ENCODE measurements around the gene KCNF1.

Gene KCNF1

DNA sequence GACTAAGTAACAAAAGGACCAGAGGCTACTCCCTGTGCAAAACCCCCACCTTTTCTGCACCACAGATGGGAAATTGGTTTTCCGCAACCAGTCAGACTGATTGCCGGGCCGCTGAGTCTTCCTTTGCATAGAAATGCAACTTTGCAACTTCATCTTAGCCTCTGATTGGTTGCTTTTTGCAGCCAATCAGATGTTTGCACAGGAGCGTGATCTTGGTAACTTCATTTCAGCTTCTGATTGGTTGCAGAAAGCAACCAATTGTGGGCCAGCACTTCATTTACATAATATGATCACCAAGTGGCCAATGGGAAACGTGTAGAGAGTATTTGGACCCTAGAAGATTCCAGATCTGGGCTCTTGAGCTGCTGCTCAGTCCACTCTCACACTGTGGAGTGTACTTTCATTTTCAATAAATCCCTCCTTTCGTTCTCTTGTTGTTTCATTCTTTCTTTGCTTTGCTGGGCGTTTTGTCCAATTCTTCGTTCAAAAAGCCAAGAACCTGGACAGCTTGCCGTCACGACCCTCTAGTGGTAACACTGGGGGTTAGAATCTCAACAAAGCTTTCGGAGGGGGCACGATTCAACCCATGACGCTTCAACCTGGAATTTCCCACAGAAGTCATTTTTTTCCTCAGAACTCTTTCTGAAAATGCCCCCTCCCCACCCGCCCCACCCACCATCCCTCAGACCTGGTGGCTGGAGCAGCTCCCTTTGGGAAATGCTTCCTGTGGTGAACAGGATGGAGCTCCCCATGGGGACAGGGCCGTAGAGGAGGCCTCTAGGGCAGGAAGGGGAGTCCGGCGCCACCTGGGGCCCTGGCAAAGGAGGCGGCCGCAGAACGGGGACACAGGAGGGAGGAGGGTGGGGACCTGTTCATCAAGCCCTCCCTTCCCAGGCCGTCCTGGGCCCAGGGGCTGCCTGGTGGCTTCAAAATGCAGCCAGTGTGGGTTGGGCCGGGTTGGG is 31.8 kb upstream of the KCNF1 start:
- no peak for DNase-seq (ENCODE audit: low read depth, low spot score)

- DNase-seq (ENCODE audit: low read depth, low spot score): no peak
Observed at GRCh38 chr2:10880586-10881321, 31.0 kb upstream of the KCNF1 start.

GRCh38 chr2:10882568-10882967 is 29.2 kb upstream of the KCNF1 start:
- DNase-seq (ENCODE audit: low read depth, low spot score): no peak

DNA sequence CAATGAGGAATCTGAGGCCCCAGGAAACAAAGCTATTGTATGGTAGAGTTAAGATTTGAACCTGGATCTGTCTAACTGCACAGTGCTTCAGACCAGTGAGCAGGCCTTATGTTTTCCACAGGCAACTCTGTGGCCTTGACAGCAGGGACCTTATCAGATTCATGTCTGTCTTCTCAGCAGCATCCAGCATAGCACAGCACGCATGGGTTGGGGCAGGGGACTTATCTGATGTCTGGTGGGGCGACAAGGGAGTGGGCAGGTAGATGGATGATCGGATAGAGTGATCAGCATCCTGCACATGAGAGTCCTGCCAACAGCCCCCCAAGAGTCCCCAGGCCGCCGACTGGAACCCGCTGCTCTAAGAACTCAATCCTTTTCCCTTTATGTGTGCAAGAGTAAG is 28.7 kb upstream of the KCNF1 start:
- no peak for DNase-seq (ENCODE audit: low read depth, low spot score)

DNA sequence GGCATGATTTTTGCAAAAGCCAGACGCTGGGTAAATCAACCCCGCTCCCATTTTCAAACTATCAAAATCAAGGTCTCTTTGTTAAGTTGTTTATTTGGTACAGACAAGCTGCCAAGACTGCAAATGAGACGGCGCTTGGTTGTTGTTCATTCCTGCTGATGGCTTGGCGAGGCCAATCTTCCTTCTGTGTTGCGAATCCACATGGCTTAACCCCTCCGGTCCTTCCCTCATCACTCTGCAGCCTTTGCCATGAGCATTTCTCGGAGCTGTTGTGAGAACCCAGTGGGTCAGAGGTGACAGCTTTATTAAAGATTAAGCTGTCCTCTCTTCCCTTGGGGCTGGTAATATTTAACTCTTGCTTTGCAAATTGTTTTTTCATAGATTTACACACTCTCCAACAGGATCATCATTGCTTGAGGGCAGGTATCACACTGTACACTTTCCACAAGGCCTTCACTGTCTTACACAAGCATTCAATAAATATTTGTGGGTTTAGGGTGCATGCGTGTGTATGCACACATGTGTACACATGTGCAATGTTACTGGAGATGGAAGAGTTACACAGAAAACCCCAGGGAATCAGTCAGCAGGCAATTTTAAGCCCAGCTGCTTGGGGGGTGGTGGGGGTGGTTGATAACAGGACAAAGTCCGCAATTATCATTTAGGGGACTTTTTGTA is 27.8 kb upstream of the KCNF1 start:
- no peak for DNase-seq (ENCODE audit: low read depth, low spot score)

DNA sequence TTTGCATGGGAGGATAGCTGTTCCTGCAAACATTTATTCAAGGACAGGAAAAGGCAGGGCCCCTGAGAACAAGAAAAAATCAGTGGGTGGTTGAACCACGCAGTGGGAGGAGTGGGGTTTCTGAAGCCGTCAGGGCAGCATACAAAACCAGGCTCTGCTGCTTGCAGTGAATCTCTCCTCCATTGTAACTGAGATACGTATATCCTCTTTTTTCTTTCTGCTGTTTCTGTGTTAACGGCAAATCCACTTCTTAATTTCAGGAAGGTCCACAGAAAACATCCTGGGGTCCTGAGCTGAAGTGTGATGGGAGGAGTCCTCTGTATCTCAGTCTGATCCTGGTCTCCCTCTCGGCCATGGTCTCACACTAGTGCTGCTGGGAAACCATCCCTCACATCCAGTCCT is 27.2 kb upstream of the KCNF1 start:
- no peak for DNase-seq (ENCODE audit: low read depth, low spot score)

DNA sequence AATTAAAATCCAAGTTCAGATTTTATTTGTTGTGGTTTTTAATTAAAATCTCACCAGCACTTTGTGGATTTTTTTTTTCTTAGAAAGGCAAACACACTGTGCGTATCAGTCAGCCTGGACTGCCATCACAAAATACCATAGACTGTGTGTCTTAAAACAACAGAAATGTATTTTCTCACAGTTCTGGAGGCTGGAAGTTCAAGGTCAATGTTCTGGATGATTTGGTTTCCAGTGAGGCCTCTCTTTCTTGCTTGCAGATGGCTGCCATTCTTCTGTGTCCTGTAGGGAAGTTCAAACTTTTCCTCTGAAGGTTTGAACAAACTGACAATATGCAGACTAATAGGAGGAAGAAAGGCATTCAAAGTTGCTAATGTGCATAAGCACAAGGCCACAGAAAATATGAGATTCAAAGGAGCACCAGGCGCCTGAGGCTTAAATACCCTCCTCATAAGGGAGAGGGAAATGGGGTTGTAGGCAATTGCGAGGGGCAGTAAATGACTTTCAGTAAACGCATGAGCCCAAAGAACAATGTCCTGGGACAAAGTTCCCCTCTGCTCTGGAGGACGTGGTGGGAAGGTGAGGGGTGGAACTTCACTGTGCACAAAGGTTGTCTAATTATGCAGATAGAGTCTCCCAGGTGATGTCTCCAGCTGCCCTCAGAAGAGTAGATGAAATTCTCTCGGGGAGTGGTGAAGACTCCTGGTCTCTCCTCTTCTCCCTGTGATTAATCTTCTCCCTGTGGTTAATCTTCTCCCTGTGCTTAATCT is 26.5 kb upstream of the KCNF1 start:
- DNase-seq (ENCODE audit: low read depth, low spot score): no peak

DNA sequence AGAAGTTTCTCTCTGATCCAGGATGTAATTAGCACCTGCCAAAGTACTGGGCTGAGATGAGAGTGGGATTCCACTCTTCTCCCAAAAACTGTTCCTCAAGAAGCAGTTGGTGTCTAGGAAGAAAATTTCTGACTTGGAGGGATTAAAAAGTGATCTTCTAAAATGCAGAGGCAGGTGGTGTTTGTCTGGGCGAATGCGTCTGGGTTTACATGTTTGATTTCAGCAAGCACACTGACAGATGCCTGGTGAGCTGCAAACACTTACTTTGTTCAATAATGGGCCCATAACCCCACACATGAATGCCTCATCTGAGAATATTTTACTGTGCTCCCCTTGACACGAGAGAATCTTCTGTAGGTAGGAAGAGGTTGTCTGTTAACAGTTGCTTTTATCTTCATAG is 24.3 kb upstream of the KCNF1 start:
- no peak for DNase-seq (ENCODE audit: low read depth, low spot score)

DNA sequence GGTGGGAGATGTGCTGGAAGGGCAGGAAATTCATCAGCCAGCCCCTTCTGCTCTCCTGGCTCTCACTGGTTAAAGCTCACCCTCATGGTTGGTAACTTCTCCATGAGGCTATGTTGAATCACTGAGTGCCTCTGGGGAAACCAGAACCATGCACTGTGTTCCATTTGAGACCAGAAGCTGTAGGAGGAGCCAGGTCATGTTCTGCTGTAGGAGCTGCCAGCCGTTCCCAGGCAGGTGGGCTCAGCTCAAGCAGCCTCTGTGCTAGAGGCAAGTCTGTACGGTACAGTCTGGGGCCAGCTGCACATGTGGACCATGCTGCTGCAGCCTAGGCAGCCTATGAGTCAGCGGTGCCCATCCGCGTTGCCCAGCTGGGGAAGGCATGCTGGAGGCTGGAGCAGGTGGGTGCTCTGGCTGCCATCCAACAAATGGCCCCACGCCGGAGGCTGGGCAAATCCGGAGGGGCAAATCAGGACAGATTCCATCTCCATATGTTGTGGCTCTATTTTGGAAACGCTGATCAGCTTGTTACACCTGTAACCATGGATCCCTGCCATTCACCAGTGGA is 22.0 kb upstream of the KCNF1 start:
- DNase-seq (ENCODE audit: low read depth, low spot score): no peak

- no peak for DNase-seq (ENCODE audit: low read depth, low spot score)
Observed at GRCh38 chr2:10890706-10891270, 20.9 kb upstream of the KCNF1 start.

- DNase-seq (ENCODE audit: low read depth, low spot score): no peak
Observed at GRCh38 chr2:10891390-10891789, 20.3 kb upstream of the KCNF1 start.

DNA sequence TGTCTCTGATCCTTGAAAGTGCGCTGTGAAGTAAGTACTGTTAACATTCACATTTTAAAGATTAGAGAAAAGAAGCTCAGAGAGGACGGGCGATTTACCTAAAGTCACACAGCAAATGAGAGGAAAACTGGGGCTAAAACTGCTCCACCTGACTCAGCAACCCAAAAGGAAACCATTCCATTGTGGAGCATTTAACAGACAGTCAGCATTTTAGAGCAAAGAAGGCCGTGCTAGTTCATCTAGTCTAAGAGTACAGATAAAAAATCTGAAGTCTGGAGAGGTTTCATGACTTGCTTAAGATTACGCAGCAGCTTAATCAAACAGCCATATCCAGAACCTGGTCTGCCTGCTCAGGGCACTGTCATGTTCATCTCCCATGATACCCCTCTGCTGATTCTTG is 19.9 kb upstream of the KCNF1 start:
- DNase-seq (ENCODE audit: low read depth, low spot score): no peak

DNA sequence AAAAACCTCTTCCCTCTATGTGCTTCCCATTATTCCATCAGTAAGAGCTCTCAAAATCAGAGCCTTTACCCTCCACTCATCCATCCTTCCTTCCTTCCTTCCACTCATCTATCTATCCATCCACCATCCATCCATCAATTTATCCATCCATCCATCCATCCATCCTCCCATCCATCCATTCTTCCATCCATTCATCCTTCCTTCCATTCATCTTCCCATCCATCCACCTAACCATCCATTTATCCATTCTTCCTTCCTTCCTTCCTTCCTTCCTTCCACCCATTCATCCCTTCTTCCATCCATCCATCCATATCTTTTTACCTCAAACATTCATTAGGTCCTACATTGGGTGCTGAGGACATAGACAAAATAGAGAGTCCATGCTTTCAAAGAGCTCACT is 19.4 kb upstream of the KCNF1 start:
- no peak for DNase-seq (ENCODE audit: low read depth, low spot score)

- DNase-seq (ENCODE audit: low read depth, low spot score): no peak
Observed at GRCh38 chr2:10892796-10893350, 18.9 kb upstream of the KCNF1 start.

- no peak for DNase-seq (ENCODE audit: low read depth, low spot score)
Observed at GRCh38 chr2:10894264-10894935, 17.3 kb upstream of the KCNF1 start.

GRCh38 chr2:10895231-10895630 is 16.5 kb upstream of the KCNF1 start:
- no peak for DNase-seq (ENCODE audit: low read depth, low spot score)

DNA sequence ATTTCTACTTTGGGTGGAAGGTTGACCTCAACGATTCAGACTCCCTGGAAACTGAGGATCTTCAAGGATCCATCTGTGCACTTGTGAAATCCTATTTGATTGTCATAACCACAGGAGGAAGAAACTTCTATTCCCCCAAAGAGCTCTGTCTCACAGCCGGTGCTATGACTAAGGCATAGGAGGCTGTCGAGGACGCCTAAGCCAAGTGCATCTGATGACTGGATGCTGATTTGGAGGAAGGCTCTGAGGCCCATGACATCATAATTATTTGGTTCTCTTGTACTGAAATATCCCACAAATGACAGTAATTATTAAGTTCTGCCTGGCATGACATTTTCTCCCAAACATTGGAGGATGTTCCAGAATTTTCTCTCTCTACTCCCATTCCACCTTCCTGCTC is 13.8 kb upstream of the KCNF1 start:
- no peak for DNase-seq (ENCODE audit: low read depth, low spot score)

DNA sequence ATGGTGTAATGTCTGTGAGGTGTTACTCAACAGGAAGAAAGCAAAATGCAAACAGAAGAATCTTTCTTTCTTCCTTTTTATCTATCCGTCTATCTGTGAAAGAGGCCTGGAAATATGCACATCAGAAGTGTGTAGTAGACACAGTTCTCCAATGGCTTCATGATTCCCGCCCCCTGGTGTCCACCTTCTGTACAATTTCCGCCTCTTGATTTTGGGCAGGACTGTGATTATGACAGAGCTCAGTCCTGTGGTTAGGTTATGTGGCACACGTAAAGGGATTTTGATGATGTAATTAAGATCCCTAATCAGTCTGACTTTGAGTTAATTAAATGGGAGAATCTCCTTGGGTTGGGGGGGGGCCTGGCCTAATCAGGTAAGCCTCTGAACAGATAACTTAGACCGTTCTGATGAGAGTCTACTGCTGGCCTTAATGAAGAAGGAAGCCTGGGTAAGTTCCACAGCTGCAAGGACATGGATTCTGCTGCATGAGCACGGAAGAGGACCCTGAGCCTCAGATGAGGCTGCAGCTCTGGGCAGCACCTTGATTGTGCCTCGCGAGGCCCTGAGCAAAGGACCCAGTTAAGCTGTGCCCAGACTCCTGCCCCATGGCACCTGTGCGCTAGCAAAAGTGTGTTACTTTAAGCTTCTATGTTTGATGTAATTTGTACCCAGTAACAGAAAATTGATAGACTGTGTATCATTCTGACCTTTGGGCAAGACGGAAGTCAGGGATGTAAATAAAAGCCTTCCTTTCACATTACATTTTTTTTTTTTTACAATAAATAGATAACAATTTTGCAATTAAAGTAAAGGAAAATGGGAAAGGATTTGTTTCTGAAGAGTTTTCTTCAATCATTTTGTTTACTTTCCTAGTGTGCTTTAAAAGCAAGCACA is 11.3 kb upstream of the KCNF1 start:
- DNase-seq (ENCODE audit: low read depth, low spot score): no peak
